Nephron (organoid): ENCODE measurements around the gene TMEM240.
"Not testable (repeated sequence)": the region's sequence is repeated elsewhere in the genome, so short reads cannot be mapped to it uniquely, and the experiment has no call there.

Experiments
- H3K27ac Mint-ChIP-seq, 3 experiments: 2 replicates each; pipeline ENCODE4 v1.8.0; 2020; ENCODE audit warnings: mixed read lengths in 3 of 3, mild to moderate bottlenecking in 2 of 3, moderate library complexity in 1 of 3
- H3K27me3 Mint-ChIP-seq: 2 replicates; pipeline ENCODE4 v1.8.0; 2021; ENCODE audit warnings: low read depth, mild to moderate bottlenecking, moderate library complexity, mixed read lengths
- H3K36me3 Mint-ChIP-seq: 2 replicates; pipeline ENCODE4 v1.8.0; 2020; ENCODE audit warnings: low read depth, mixed read lengths
- H3K4me1 Mint-ChIP-seq: 2 replicates; pipeline ENCODE4 v1.8.0; 2020; ENCODE audit warnings: mixed read lengths
- H3K4me3 Mint-ChIP-seq, 3 experiments: 2 replicates each; pipeline ENCODE4 v1.8.0; 2020; ENCODE audit warnings: mild to moderate bottlenecking in 3 of 3, mixed read lengths in 3 of 3, moderate library complexity in 2 of 3
- H3K9me3 Mint-ChIP-seq: 2 replicates; pipeline ENCODE4 v1.8.0; 2020; ENCODE audit warnings: mixed read lengths
- TF ChIP-seq, protein P1 (sequence below), 3 experiments: fragments of 200-600 bp; sonication (generic); IDR thresholded peaks; one replicate each; pipeline ENCODE4 v1.5.0; 2021; ENCODE audit warnings: antibody characterized with exemption in 3 of 3; ENCODE audit not compliant: unreplicated experiment in 3 of 3

Gene TMEM240

DNA sequence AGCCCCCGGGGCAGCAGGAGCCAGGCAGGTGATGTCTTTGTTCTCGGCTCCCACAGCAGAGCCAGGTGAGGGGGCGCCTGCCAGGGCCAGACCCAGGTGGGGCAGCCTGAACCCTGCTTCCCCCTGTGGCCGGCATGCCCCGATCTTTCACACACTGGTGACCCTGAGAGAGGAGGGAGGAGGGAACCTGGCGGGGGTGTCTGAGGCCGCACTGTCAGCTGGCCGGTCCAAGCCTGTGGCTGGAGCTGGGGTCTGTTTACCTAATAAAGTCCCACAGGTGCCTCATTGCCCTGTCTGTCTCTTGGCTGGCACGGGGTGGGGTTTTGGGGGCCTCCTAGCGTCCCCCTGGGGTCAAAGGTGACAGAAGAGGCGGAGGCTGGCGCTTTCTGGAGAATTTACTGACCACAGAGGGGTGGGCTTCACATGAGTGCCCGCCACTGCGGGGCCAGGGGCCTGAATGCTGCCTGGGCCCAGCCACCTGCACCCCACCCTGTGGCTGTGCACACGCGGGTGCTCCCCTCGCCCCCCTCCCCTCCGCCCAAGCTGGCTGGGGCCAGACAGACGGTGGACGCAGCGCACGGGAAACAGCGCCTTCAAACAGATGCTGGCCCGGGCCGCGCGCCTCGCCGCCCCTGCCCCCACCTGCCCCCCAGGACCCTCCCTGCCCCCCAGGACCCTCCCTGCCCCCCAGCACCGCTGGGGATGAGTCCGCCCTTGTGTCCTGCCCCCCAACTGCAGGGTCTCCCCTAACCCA lies 5.8 kb downstream of the TMEM240 start:
- H3K27ac Mint-ChIP-seq = no peak overlapping the region
- TF ChIP-seq, protein P1, sequence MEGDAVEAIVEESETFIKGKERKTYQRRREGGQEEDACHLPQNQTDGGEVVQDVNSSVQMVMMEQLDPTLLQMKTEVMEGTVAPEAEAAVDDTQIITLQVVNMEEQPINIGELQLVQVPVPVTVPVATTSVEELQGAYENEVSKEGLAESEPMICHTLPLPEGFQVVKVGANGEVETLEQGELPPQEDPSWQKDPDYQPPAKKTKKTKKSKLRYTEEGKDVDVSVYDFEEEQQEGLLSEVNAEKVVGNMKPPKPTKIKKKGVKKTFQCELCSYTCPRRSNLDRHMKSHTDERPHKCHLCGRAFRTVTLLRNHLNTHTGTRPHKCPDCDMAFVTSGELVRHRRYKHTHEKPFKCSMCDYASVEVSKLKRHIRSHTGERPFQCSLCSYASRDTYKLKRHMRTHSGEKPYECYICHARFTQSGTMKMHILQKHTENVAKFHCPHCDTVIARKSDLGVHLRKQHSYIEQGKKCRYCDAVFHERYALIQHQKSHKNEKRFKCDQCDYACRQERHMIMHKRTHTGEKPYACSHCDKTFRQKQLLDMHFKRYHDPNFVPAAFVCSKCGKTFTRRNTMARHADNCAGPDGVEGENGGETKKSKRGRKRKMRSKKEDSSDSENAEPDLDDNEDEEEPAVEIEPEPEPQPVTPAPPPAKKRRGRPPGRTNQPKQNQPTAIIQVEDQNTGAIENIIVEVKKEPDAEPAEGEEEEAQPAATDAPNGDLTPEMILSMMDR (IDR thresholded peaks at IDR 0.05; ENCODE audit: unreplicated experiment in 3 of 3) = no peak
- peaks cover 8% of the 10 kb centered on the region for H3K9me3 Mint-ChIP-seq
- H3K4me1 Mint-ChIP-seq = no peaks in the 10 kb centered on the region
- H3K27me3 Mint-ChIP-seq = no peaks in the 10 kb centered on the region
- H3K4me3 Mint-ChIP-seq = no peak overlapping the region
- H3K36me3 Mint-ChIP-seq = peaks cover 29% of the 10 kb centered on the region

DNA sequence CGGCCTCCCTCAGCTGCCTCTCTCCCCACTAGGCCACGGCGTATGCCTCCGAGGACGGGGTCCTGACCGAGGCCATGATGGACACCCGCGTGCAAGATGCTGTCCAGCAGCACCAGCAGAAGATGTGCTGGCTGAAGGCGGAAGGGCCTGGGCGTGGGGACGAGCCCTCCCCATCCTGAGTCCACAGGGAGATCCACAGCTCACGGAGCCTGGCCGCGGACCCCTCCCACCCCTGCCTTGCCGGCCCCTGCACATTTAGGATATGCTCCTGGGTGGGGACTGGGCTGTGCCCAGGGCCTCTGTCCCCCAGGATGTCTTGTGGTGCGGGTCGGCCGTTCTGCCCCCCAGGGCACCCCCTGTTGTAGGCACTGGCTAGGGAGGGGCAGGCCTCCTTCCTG lies 6.5 kb downstream of the TMEM240 start:
- not testable (repeated sequence) for H3K4me1 Mint-ChIP-seq, H3K27me3 Mint-ChIP-seq, H3K4me3 Mint-ChIP-seq, H3K9me3 Mint-ChIP-seq, H3K27ac Mint-ChIP-seq
- H3K36me3 Mint-ChIP-seq = peaks cover 34% of the 10 kb centered on the region

DNA sequence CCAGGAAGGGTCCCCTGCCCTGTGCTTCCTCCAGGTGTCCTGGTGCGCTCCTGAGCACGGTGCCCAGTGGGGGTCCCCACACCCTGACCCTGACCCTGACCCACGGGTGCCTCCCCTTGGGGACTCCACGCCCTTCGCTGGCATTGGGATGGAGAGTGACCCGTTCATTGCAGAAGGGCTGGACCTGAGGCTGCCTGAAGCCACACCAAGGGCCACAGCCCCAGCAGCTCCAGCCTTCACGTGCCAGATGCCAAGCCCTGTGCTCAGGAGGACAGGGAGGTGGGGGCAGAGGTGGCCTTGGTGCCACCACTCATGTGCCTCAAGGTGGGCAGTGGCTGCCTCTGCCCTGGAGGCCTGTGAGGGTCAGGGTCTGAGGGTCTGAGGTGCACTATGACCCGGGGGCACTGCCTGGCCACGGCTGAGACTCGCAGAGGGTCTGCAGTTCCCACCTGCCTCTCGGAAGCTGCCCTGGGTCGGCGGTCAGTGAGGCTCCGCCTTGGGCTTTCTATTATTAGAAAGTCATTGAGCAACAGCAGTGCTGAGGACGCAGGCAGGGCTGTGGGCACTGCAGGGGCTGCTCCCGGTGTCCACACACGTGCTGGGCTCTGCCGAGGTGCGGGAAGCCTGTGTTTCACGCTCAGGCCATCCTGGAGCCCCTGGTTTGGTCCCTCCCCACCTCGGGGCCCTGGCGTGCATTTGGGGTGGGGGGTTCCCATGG lies 7.1 kb downstream of the TMEM240 start:
- H3K27ac Mint-ChIP-seq, H3K9me3 Mint-ChIP-seq, H3K27me3 Mint-ChIP-seq, H3K4me1 Mint-ChIP-seq, H3K4me3 Mint-ChIP-seq: not testable (repeated sequence)
- H3K36me3 Mint-ChIP-seq = peaks cover 32% of the 10 kb centered on the region

DNA sequence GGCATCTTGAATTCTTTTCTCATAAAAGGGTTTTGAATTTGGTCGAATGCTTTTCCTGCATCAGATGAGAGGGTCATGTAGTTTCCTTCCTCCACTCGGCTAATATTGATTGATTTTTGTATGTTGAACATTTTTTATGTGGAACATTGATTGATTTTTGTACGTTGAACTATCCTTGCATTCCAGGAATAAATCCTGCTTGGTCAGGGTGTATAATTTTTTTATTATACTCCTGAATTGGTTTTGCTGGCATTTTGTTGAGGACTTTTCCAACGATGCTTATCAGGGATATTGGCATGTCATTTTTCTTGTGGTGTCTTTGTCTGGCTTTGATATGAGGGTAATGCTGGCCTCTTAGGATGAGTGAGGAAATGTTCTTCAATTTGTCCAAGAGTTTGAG lies 8.5 kb downstream of the TMEM240 start:
- Mint-ChIP-seq H3K27me3 (no peaks in the 10 kb centered on the region), H3K4me1 (no peaks in the 10 kb centered on the region), H3K27ac (no peak overlapping the region), H3K36me3 (peaks cover 38% of the 10 kb centered on the region), H3K4me3 (no peak overlapping the region), H3K9me3 (peaks cover 8% of the 10 kb centered on the region)
- TF ChIP-seq, protein P1 (IDR thresholded peaks at IDR 0.05; ENCODE audit: unreplicated experiment in 3 of 3) = no peak

DNA sequence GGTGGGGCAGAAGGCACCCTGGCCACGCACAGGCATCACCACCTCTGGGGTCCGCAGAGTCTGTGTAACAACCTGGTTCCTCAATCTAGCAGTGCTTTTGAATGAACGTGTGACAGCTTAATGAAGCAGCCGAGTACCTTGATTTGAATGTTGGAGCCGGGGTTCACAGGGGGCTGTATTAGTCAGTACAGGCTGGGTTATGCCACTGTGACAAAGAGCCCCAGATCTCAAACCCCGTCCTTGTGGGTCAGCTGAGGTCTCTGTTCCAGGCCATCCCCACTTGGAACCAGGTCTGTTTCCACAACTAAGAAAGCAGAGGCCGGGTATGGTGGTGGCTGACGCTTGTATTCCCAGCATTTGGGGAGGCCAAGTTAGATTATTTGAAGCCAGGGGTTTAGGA lies 10.5 kb downstream of the TMEM240 start:
- TF ChIP-seq, protein P1 (IDR thresholded peaks at IDR 0.05; ENCODE audit: unreplicated experiment in 3 of 3) = no peak
- Mint-ChIP-seq H3K36me3 (peaks cover 38% of the 10 kb centered on the region), H3K4me1 (no peaks in the 10 kb centered on the region), H3K9me3 (peaks cover 8% of the 10 kb centered on the region), H3K4me3 (no peak overlapping the region), H3K27me3 (no peaks in the 10 kb centered on the region), H3K27ac (no peak overlapping the region)

DNA sequence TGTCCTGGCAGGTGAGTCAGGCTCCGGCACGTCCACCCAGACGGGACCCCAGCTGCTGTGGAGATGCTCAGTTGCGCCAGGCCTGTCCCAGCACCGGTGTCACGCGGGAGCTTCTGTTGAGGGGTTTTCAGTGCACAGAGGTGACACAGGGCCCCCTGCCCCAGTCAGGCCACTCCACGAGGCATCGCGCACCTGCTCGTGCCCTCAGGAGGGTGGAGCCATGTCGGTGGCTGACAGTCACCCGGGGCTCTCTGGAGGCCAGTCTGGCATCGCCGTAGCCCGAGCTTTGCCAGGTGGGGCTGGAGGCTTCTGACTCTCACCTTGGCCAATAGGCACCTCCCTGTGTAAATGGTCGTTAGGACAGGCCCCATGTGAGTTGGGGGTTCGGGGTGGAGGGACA lies 11.1 kb downstream of the TMEM240 start:
- H3K27ac Mint-ChIP-seq = no peak overlapping the region
- H3K36me3 Mint-ChIP-seq = peaks cover 38% of the 10 kb centered on the region

More for the DNA sequence above, 11.1 kb downstream of the TMEM240 start:
- Mint-ChIP-seq H3K4me3 (no peak overlapping the region), H3K4me1 (no peaks in the 10 kb centered on the region), H3K9me3 (peaks cover 8% of the 10 kb centered on the region), H3K27me3 (no peaks in the 10 kb centered on the region)
- TF ChIP-seq, protein P1 (IDR thresholded peaks at IDR 0.05; ENCODE audit: unreplicated experiment in 3 of 3) = no peak
